H1 (cell line): ENCODE data around the gene KLHDC10. TPM values are rescaled to one million over a fixed set of nuclear protein-coding genes. Genes with fewer than 3 reads are reported as not detected.

ENCODE experiments used
- CTCF ChIA-PET: fragments of 300-600 bp; sonication (Branson Sonifier 250); formaldehyde crosslinking; loops from one replicate; lab custom pipeline; 2021; ENCODE audit not compliant: partially characterized antibody; lab: Charles Lee
- POLR2A ChIA-PET: fragments of 300-600 bp; sonication (Branson Sonifier 250); formaldehyde crosslinking; loops from one replicate; lab custom pipeline; 2021; ENCODE audit warnings: inconsistent platforms; ENCODE audit not compliant: partially characterized antibody; lab: Charles Lee
- DNase-seq, 2 experiments: peaks; one replicate each; pipeline versions ENCODE4 v3.0.0 to v3.0.0-alpha.2; 2010 to 2022; ENCODE audit warnings: low spot score in 2 of 2, low read depth in 1 of 2, mixed read lengths in 1 of 2
- FAIRE-seq: peaks from 2 replicates; lab custom pipeline; 2011; peaks lifted over from hg19 to GRCh38; lab: Jason Lieb, UNC
- H2AFZ ChIP-seq: 2 replicates; pipeline ENCODE4 v1.8.1; 2012; ENCODE audit warnings: low read length, inconsistent platforms
- H2AK5ac ChIP-seq: 2 replicates; pipeline ENCODE4 v1.6.1; 2013; ENCODE audit warnings: low read depth, low read length
- H2BK120ac ChIP-seq: replicated peaks from 2 replicates; pipeline ENCODE3; 2013; ENCODE audit warnings: low read depth, low read length, inconsistent platforms
- H2BK12ac ChIP-seq: 2 replicates; pipeline ENCODE4 v1.6.1; 2013; ENCODE audit warnings: low read depth, low read length
- H2BK15ac ChIP-seq: 2 replicates; pipeline ENCODE4 v1.6.1; 2013; ENCODE audit warnings: low read length
- H2BK20ac ChIP-seq: 2 replicates; pipeline ENCODE4 v1.6.1; 2013; ENCODE audit warnings: low read length
- H2BK5ac ChIP-seq: 2 replicates; pipeline ENCODE4 v1.6.1; 2013; ENCODE audit warnings: low read depth, low read length
- H3K14ac ChIP-seq: 2 replicates; pipeline ENCODE4 v1.6.1; 2013; ENCODE audit warnings: inconsistent platforms; ENCODE audit not compliant: insufficient read length
- H3K18ac ChIP-seq: 2 replicates; pipeline ENCODE4 v1.6.1; 2013; ENCODE audit warnings: low read length; ENCODE audit errors: extremely low read depth
- H3K23ac ChIP-seq: 2 replicates; pipeline ENCODE4 v1.6.1; 2013; ENCODE audit warnings: inconsistent platforms; ENCODE audit not compliant: insufficient read length
- H3K23me2 ChIP-seq: 2 replicates; pipeline ENCODE4 v1.6.1; 2013; ENCODE audit warnings: low read depth, low read length
- H3K27ac ChIP-seq: 2 replicates; pipeline ENCODE4 v1.6.1; 2011; ENCODE audit warnings: low read depth, low read length, inconsistent platforms
- H3K27me3 ChIP-seq, 4 experiments: replicated peaks in 1 of 4; 1 replicate in 1 of 4; 2 replicates in 3 of 4; pipeline versions ENCODE4 v1.6.1 to v1.8.1; 2011 to 2013; ENCODE audit warnings: low read length in 3 of 4, mild to moderate bottlenecking in 3 of 4, inconsistent platforms in 2 of 4, mixed read lengths in 2 of 4, moderate library complexity in 1 of 4; ENCODE audit not compliant: control insufficient read depth in 3 of 4, insufficient read depth in 3 of 4; ENCODE audit errors: extremely low read depth in 1 of 4
- H3K36me3 ChIP-seq, 4 experiments: 2 replicates each; pipeline versions ENCODE4 v1.6.1 to v1.8.1; 2011 to 2013; ENCODE audit warnings: mild to moderate bottlenecking in 4 of 4, low read length in 3 of 4, moderate library complexity in 2 of 4, control low read depth in 1 of 4, inconsistent platforms in 1 of 4; ENCODE audit not compliant: insufficient read depth in 4 of 4, control insufficient read depth in 2 of 4
- H3K4ac ChIP-seq: replicated peaks from 2 replicates; pipeline ENCODE3; 2013; ENCODE audit warnings: low read length, low read depth, mixed read lengths, inconsistent platforms; ENCODE audit not compliant: insufficient read length
- H3K4me1 ChIP-seq, 4 experiments: replicated peaks in 1 of 4; 1 replicate in 1 of 4; 2 replicates in 3 of 4; pipeline versions ENCODE4 v1.6.1 to v1.8.1; 2011 to 2013; ENCODE audit warnings: low read length in 3 of 4, inconsistent platforms in 2 of 4, mixed read lengths in 1 of 4; ENCODE audit not compliant: insufficient read depth in 4 of 4, control insufficient read depth in 3 of 4
- H3K4me2 ChIP-seq, 2 experiments: 2 replicates each; pipeline versions ENCODE4 v1.6.1 to v1.8.1; 2011 to 2013; ENCODE audit warnings: low read depth in 2 of 2, low read length in 2 of 2, control low read depth in 1 of 2, inconsistent platforms in 1 of 2, mild to moderate bottlenecking in 1 of 2; ENCODE audit not compliant: insufficient read depth in 1 of 2
- H3K4me3 ChIP-seq, 4 experiments: fragments of 200-600, 300-600 bp in 1 of 4; sonication (generic), shearing (Covaris generic), sonication (Bioruptor Twin) in 1 of 4; 2 replicates each; pipeline versions ENCODE4 v1.5.1 to v1.8.1; 2011 to 2016; ENCODE audit warnings: low read length in 4 of 4, low read depth in 3 of 4, control low read depth in 2 of 4, inconsistent platforms in 2 of 4, mild to moderate bottlenecking in 2 of 4, mixed read lengths in 1 of 4, moderate library complexity in 1 of 4; ENCODE audit not compliant: insufficient read depth in 2 of 4; ENCODE audit errors: extremely low read depth in 1 of 4
- H3K56ac ChIP-seq: replicated peaks from 2 replicates; pipeline ENCODE3; 2013; ENCODE audit warnings: low read depth, mild to moderate bottlenecking, mixed read lengths, low read length, inconsistent platforms; ENCODE audit not compliant: insufficient read length
- H3K79me1 ChIP-seq: 2 replicates; pipeline ENCODE4 v1.6.1; 2013; ENCODE audit warnings: low read depth, low read length, control low read depth
- H3K79me2 ChIP-seq, 2 experiments: 2 replicates each; pipeline versions ENCODE4 v1.6.1 to v1.8.1; 2012 to 2013; ENCODE audit warnings: low read length in 2 of 2, mild to moderate bottlenecking in 2 of 2, inconsistent platforms in 1 of 2; ENCODE audit not compliant: insufficient read depth in 2 of 2, control insufficient read depth in 1 of 2
- H3K9ac ChIP-seq, 4 experiments: replicated peaks in 1 of 4; 1 replicate in 1 of 4; 2 replicates in 3 of 4; pipeline versions ENCODE4 v1.6.1 to v1.8.1; 2011 to 2013; ENCODE audit warnings: low read depth in 3 of 4, low read length in 3 of 4, control low read depth in 2 of 4, mild to moderate bottlenecking in 2 of 4, moderate library complexity in 2 of 4, inconsistent platforms in 1 of 4; ENCODE audit errors: extremely low read depth in 1 of 4
- H3K9me3 ChIP-seq, 2 experiments: 2 replicates each; pipeline versions ENCODE4 v1.6.1 to v1.8.1; 2012 to 2013; ENCODE audit warnings: mild to moderate bottlenecking in 2 of 2, moderate library complexity in 2 of 2, control low read depth in 1 of 2, inconsistent platforms in 1 of 2, low read depth in 1 of 2, low read length in 1 of 2, mixed read lengths in 1 of 2; ENCODE audit not compliant: insufficient read depth in 2 of 2
- H4K20me1 ChIP-seq, 2 experiments: replicated peaks in 1 of 2; 2 replicates each; pipeline versions ENCODE3 to v1.8.1; 2011 to 2013; ENCODE audit warnings: inconsistent platforms in 2 of 2, low read length in 2 of 2, mild to moderate bottlenecking in 1 of 2; ENCODE audit not compliant: insufficient read depth in 2 of 2, control insufficient read depth in 1 of 2
- H4K5ac ChIP-seq: 2 replicates; pipeline ENCODE4 v1.6.1; 2013; ENCODE audit warnings: low read length, low read depth, mixed read lengths, inconsistent platforms; ENCODE audit not compliant: insufficient read length
- H4K8ac ChIP-seq: 2 replicates; pipeline ENCODE4 v1.8.0; 2013; ENCODE audit warnings: mild to moderate bottlenecking, moderate library complexity, low read length, inconsistent platforms; ENCODE audit not compliant: insufficient read depth; ENCODE audit errors: extremely low read depth
- H4K91ac ChIP-seq: replicated peaks from 2 replicates; pipeline ENCODE3; 2013; ENCODE audit warnings: low read length, mixed read lengths, inconsistent platforms; ENCODE audit not compliant: insufficient read length
- BCL11A ChIP-seq, 2 experiments: IDR thresholded peaks; one replicate each; pipeline ENCODE4 v1.6.1; 2011; ENCODE audit warnings: low read depth in 2 of 2, low read length in 2 of 2, mild to moderate bottlenecking in 2 of 2
- CHD1 ChIP-seq: IDR thresholded peaks from 2 replicates; pipeline ENCODE4 v1.6.1; 2012; ENCODE audit warnings: low read depth, low read length, improper control_type of control experiment
- EP300 ChIP-seq, 2 experiments: IDR thresholded peaks; 1 replicate in 1 of 2; 2 replicates in 1 of 2; pipeline ENCODE4 v1.6.1; 2011 to 2012; ENCODE audit warnings: low read depth in 2 of 2, low read length in 2 of 2, mild to moderate bottlenecking in 2 of 2, borderline replicate concordance in 1 of 2, inconsistent platforms in 1 of 2, moderate library complexity in 1 of 2
- GTF2F1 ChIP-seq: IDR thresholded peaks from 2 replicates; pipeline ENCODE4 v1.6.1; 2012; ENCODE audit warnings: low read depth, low read length, improper control_type of control experiment, borderline replicate concordance
- NANOG ChIP-seq: IDR thresholded peaks from 2 replicates; pipeline ENCODE4 v1.6.1; 2011; ENCODE audit warnings: low read length, low read depth, mild to moderate bottlenecking, inconsistent platforms; ENCODE audit not compliant: insufficient read depth, poor library complexity, severe bottlenecking
- RXRA ChIP-seq: IDR thresholded peaks from 2 replicates; pipeline ENCODE4 v1.6.1; 2011; ENCODE audit warnings: low read depth, mild to moderate bottlenecking, low read length, moderate library complexity; ENCODE audit not compliant: insufficient read depth
- SP1 ChIP-seq: IDR thresholded peaks from 2 replicates; pipeline ENCODE4 v1.6.1; 2011; ENCODE audit warnings: low read depth, low read length
- SRF ChIP-seq: IDR thresholded peaks from 2 replicates; pipeline ENCODE4 v1.6.1; 2011; ENCODE audit warnings: mild to moderate bottlenecking, low read depth, low read length, moderate library complexity
- WGBS, 2 experiments: shearing (Covaris generic) in 1 of 2; methylation state at CpG; one replicate each; pipeline versions ENCODE4 v1.1.6 to v1.1.7; 2013 to 2015; ENCODE audit warnings: low lambda C conversion rate in 2 of 2, mixed read lengths in 2 of 2, inconsistent platforms in 1 of 2, low coverage in 1 of 2, missing lambda C conversion rate in 1 of 2; ENCODE audit not compliant: insufficient replicate concordance in 2 of 2, insufficient coverage in 1 of 2, insufficient read length in 1 of 2; ENCODE audit errors: extremely low coverage in 1 of 2, missing lambda C conversion rate in 1 of 2; 5-methylcytosine and 5-hydroxymethylcytosine counted together
- polyA plus RNA-seq, 7 experiments: library from polyadenylated mRNA; depleted of rRNA in 3 of 7; stranded (reverse) in 5 of 7; unstranded in 2 of 7; fragments of >200 nt in 5 of 7; fragments of 200-250 nt in 2 of 7; gene quantifications; 1 replicate in 5 of 7; 2 replicates in 1 of 7; 4 replicates in 1 of 7; pipeline versions ENCODE4 v1.2.1 to v1.2.3, GENCODE V29; 2011 to 2013; ENCODE audit warnings: missing spikeins in 2 of 7, mixed read lengths in 2 of 7
- total RNA-seq: library from RNA; stranded (reverse); fragmentation: NEBNext Ultra II Directional; extraction: Animal tissue kit (Norgen Biotek cat#: 25700); gene quantifications from 2 replicates; pipeline ENCODE4 v1.2.1, GENCODE V29; 2021
- TF ChIP-seq, protein P1 (sequence below): IDR thresholded peaks from 2 replicates; pipeline ENCODE4 v1.6.1; 2012; ENCODE audit warnings: inconsistent platforms

Gene KLHDC10
- total and polyA plus RNA-seq, 2 of the 8 experiments (the other 6 are each of a cell fraction or from before 2014, with no cell fraction given) = 6.6 to 14.5 TPM

- no peak overlapping the region for H2BK20ac ChIP-seq
- no peak overlapping the region for H2AK5ac ChIP-seq
- H2BK120ac ChIP-seq = no peak overlapping the region
- no peak overlapping the region for H3K56ac ChIP-seq
- no peak overlapping the region for H2BK5ac ChIP-seq
- FAIRE-seq (no peak), DNase-seq (peak in 1 of 2 experiments; percentile 30)
- H2BK12ac ChIP-seq = no peak overlapping the region
- no peak overlapping the region for H4K5ac ChIP-seq
- H3K18ac ChIP-seq = no peak overlapping the region
- POLR2A ChIA-PET = interaction anchor here (0.8 kb wide), 1 partner anchor 478 kb away, joined by 3 read pairs; no protein-coding TSS in a partner anchor
- H4K8ac ChIP-seq = no peak overlapping the region
- no peak overlapping the region for H3K4me3 ChIP-seq
- CTCF ChIA-PET = interaction anchor here (0.6 to 1.0 kb wide), 5 partner anchors 8 to 147 kb away, joined by 3 to 5 read pairs (median 3); no protein-coding TSS in a partner anchor
- H3K4ac ChIP-seq = no peak overlapping the region
- no peak overlapping the region for H4K91ac ChIP-seq
- peaks cover 0 to 9% (median 5%) of the 10 kb centered on the region in 4 experiments; a peak in 5 of 7 replicates for H3K4me1 ChIP-seq
- 92% methylated on average over 9 of the region's 9 CpGs; no CpG with 5 or more reads in 1 of the 2 experiments for WGBS, 2 experiments
- H3K27ac ChIP-seq = no peak overlapping the region
- H4K20me1 ChIP-seq = peaks cover 0 to 4% of the 10 kb centered on the region in 2 experiments
- H2AFZ ChIP-seq = no peak overlapping the region
- no peaks in the 10 kb centered on the region for H3K27me3 ChIP-seq
- no peak overlapping the region for H3K9ac ChIP-seq
- peaks cover 4% of the 10 kb centered on the region; the same call in 1 of the 2 replicates for H3K23me2 ChIP-seq
- H3K79me1 ChIP-seq = no peaks in the 10 kb centered on the region
- H3K36me3 ChIP-seq = no peaks in the 10 kb centered on the region; a peak in 1 of 8 replicates
- H3K79me2 ChIP-seq = no peaks in the 10 kb centered on the region
- no peaks in the 10 kb centered on the region for H3K9me3 ChIP-seq
- H3K4me2 ChIP-seq = no peak overlapping the region
- no peak overlapping the region for H3K14ac ChIP-seq
- H3K23ac ChIP-seq = no peak overlapping the region
- H2BK15ac ChIP-seq = no peak overlapping the region
- no peak for TF ChIP-seq SP1
- TF ChIP-seq RXRA = no peak
- no peak for TF ChIP-seq BCL11A (IDR thresholded peaks at IDR 0.05; ENCODE audit: low read depth in 2 of 2, low read length in 2 of 2)
- TF ChIP-seq EP300 (IDR thresholded peaks at IDR 0.05; ENCODE audit: borderline replicate concordance in 1 of 2, low read depth in 2 of 2, low read length in 2 of 2) = no peak
- TF ChIP-seq, protein P1, sequence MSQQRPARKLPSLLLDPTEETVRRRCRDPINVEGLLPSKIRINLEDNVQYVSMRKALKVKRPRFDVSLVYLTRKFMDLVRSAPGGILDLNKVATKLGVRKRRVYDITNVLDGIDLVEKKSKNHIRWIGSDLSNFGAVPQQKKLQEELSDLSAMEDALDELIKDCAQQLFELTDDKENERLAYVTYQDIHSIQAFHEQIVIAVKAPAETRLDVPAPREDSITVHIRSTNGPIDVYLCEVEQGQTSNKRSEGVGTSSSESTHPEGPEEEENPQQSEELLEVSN = no peak
- no peak for TF ChIP-seq SRF
- no peak for TF ChIP-seq NANOG
- TF ChIP-seq GTF2F1 = no peak
- no peak for TF ChIP-seq CHD1
These were observed 76.5 kb downstream of the KLHDC10 start for GRCh38 chr7:130146693-130147405.
